PFSK-1 (cell line): ENCODE data around the gene SLC17A9.

Experiments used
- FOXP2 ChIP-seq: optimal IDR thresholded peaks from 2 replicates; pipeline ENCODE3; 2011; ENCODE audit warnings: borderline replicate concordance, control low read depth, inconsistent platforms; ENCODE audit not compliant: insufficient read depth; ENCODE audit errors: extremely low read length, extremely low read depth
- POLR2AphosphoS5 ChIP-seq: IDR thresholded peaks from 2 replicates; pipeline ENCODE4 v1.6.1; 2012; ENCODE audit warnings: low read depth, mild to moderate bottlenecking, control low read depth, low read length, moderate library complexity
- SIN3A ChIP-seq: IDR thresholded peaks from 2 replicates; pipeline ENCODE4 v1.6.1; 2012; ENCODE audit warnings: mild to moderate bottlenecking, low read length, moderate library complexity, borderline replicate concordance; ENCODE audit not compliant: insufficient read depth
- TAF1 ChIP-seq: IDR thresholded peaks from 2 replicates; pipeline ENCODE4 v1.6.1; 2012; ENCODE audit warnings: low read length, control low read depth, borderline replicate concordance; ENCODE audit not compliant: insufficient read depth
- TF ChIP-seq, protein P1 (sequence below), 2 experiments: IDR thresholded peaks; 2 replicates each; pipeline versions ENCODE4 v1.6.1 to v1.8.0; 2011 to 2012; ENCODE audit warnings: low read depth in 2 of 2, low read length in 2 of 2, control low read depth in 1 of 2, inconsistent platforms in 1 of 2, mild to moderate bottlenecking in 1 of 2, moderate library complexity in 1 of 2; ENCODE audit not compliant: insufficient read depth in 1 of 2

The SLC17A9 gene

DNA sequence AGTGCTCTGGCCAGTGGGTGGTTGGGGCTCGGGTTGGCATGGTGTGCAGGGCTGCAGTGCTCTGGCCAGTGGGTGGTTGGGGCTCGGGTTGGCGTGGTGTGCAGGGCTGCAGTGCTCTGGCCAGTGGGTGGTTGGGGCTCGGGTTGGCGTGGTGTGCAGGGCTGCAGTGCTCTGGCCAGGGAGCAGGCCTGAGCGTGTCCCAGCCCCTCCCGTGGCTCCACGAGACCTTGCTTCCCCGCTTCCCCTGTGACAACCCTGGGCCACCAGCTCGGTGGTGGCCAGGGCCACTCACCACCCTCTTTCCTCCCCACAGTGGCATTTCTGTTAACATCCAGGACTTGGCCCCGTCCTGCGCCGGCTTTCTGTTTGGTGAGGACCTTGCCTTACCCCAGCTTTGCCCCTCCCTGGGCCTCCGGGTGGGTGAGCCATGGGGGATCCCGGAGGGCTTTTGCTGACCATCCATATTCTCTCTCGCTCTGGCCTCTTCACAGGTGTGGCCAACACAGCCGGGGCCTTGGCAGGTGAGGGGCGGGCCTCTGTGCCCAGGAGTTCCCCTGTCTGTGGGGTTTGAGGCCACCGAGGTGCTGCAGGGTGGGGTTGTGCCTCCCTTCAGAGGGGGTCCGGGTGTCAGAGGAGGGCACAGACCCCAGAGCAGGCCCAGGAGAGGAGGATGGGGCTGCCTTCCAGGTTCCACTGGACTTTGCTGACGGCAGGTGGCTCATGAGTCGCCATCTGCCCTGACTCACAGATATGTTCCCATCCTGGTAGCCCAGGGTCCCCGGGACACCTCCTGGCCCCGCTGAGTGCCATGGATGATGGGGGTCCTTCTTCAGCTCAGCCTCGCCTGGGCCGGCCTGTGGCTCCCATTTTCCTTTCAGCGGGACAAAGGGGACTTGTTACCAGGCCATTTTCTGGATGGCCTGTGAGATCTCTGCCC lies 14.0 kb downstream of the SLC17A9 start:
- no peak for TF ChIP-seq SIN3A
- TF ChIP-seq, protein P1, sequence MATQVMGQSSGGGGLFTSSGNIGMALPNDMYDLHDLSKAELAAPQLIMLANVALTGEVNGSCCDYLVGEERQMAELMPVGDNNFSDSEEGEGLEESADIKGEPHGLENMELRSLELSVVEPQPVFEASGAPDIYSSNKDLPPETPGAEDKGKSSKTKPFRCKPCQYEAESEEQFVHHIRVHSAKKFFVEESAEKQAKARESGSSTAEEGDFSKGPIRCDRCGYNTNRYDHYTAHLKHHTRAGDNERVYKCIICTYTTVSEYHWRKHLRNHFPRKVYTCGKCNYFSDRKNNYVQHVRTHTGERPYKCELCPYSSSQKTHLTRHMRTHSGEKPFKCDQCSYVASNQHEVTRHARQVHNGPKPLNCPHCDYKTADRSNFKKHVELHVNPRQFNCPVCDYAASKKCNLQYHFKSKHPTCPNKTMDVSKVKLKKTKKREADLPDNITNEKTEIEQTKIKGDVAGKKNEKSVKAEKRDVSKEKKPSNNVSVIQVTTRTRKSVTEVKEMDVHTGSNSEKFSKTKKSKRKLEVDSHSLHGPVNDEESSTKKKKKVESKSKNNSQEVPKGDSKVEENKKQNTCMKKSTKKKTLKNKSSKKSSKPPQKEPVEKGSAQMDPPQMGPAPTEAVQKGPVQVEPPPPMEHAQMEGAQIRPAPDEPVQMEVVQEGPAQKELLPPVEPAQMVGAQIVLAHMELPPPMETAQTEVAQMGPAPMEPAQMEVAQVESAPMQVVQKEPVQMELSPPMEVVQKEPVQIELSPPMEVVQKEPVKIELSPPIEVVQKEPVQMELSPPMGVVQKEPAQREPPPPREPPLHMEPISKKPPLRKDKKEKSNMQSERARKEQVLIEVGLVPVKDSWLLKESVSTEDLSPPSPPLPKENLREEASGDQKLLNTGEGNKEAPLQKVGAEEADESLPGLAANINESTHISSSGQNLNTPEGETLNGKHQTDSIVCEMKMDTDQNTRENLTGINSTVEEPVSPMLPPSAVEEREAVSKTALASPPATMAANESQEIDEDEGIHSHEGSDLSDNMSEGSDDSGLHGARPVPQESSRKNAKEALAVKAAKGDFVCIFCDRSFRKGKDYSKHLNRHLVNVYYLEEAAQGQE (IDR thresholded peaks at IDR 0.05; ENCODE audit: insufficient read depth in 1 of 2, low read depth in 2 of 2, low read length in 2 of 2) = no peak
- TF ChIP-seq FOXP2 = no peak

DNA sequence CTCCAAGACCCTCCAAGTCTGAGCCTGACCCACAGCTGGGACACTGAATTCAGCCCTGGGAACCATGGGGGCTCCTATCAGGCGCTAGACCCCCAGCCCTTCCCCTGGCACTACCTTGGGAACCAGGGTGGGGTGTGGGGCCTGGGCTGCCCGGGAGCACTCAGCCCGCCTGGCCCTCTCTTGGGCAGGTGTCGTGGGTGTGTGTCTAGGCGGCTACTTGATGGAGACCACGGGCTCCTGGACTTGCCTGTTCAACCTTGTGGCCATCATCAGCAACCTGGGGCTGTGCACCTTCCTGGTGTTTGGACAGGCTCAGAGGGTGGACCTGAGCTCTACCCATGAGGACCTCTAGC lies 14.6 kb downstream of the SLC17A9 start:
- TF ChIP-seq SIN3A (no peak), FOXP2 (no peak), TAF1 (no peak)
- TF ChIP-seq, protein P1 (IDR thresholded peaks at IDR 0.05; ENCODE audit: insufficient read depth in 1 of 2, low read depth in 2 of 2, low read length in 2 of 2) = no peak

DNA sequence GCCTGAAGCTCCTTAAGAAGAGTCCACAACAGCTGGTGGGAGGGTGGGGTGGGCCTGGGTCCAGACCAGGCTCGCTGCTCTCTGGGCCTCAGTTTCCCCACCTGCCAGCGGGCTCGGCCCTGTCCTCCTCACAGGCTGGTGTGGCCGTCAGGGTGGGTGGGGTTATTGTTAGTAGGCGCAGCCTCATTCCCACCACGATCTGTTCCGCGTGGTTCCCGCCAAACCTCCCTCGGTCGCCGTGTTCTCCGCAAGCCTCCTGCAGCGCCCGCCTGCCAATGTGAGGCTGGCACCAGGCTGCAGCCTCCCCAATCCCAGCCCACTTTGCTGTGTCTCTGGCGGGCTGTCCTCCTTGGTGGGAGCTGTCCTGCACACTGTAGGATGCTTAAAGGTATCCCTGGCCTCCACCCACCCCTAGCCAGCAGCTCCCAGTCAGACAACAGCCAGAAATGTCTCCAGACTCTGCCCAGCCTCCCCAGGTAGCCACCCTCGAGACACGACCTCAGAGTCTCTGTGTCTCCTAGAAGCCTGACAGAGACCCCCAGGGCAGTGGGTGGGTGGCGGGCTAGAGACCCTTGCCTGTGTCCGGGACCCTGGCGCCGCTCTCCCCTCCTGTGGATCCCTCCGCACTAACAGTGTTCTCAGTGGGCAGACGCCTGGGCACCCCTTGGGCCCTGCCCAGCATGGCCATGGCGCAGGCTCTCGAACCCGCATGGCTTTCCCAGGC lies 15.3 kb downstream of the SLC17A9 start:
- TF ChIP-seq, protein P1 (IDR thresholded peaks at IDR 0.05; ENCODE audit: insufficient read depth in 1 of 2, low read depth in 2 of 2, low read length in 2 of 2) = no peak
- TF ChIP-seq SIN3A (no peak), FOXP2 (no peak), POLR2AphosphoS5 (no peak), TAF1 (no peak)

DNA sequence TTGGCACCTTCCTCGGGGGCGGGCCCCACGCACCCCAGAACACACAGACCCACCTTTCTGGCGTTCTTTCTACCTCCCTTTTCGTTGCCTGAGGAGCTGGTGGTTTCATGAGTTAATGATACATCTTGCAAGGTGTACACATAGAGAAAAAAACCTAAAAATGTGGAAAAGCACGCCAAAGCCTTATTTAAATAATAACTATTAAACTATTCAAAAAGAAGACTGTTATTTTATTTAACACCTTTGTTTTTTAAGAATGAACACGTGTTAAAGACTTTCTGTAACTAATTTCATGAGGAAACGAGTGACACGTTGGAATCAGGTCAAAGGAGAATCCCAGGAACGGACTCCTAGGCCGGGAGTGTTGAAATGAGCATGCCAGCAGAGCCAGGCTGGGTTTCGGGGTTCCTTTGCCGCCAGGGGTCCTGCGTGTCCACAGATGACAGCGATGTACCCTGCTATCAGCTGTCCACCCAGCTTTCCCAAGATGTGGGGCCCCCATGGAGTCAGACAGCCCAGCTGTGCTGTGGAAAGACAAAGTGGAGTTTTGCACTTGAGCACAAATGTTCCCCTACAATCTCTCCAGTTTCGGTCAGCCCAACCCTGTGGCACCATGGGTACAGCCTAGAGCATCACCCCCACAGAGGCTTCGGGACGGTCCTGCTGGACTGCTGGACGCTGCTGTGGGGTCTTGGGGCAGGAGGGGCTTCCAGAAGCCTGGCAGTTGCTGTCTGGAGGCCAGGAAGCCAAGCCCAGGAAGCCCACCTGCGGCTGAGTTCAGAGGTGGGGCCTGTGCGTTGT lies 16.1 kb downstream of the SLC17A9 start:
- TF ChIP-seq POLR2AphosphoS5 = no peak
- TF ChIP-seq FOXP2 = no peak
- TF ChIP-seq, protein P1 (IDR thresholded peaks at IDR 0.05; ENCODE audit: insufficient read depth in 1 of 2, low read depth in 2 of 2, low read length in 2 of 2) = no peak
- TF ChIP-seq SIN3A = no peak
